A673 (cell line): ENCODE results near the gene AGAP2.

Experiments used
- EZH2 ChIP-seq: fragments of 200-600 bp; sonication (generic); IDR thresholded peaks from 2 replicates; pipeline ENCODE4 v1.6.1; 2017; ENCODE audit warnings: borderline replicate concordance, low read depth, mild to moderate bottlenecking, mixed read lengths, antibody characterized with exemption, low read length; ENCODE audit not compliant: poor library complexity, severe bottlenecking
- TF ChIP-seq, protein P1 (sequence below): fragments of 300-800, 200-600 bp; sonication (generic); conservative IDR thresholded peaks from 2 replicates; pipeline ENCODE4 v1.5.1; 2017; ENCODE audit warnings: low read depth, mild to moderate bottlenecking, antibody characterized with exemption, low read length, moderate library complexity, mixed read lengths

DNA sequence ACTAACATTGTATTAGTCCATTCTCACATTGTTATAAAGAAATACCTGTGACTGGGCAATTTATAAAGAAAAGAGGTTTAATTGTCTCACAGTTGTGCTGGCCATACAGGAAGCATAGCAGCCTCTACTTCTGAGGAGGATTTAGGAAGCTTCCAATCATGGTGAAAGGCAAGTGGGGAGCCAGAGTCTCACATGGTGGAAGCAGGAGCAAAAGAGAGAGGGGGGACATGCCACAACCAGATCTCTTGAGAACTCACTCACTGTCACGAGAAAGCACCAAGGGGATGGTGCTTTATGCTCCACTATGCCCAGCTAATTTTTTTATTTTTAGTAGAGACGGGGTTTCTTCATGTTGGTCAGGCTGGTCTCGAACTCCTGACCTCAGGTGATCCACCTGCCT lies 31.3 kb downstream of the AGAP2 start:
- TF ChIP-seq, protein P1, sequence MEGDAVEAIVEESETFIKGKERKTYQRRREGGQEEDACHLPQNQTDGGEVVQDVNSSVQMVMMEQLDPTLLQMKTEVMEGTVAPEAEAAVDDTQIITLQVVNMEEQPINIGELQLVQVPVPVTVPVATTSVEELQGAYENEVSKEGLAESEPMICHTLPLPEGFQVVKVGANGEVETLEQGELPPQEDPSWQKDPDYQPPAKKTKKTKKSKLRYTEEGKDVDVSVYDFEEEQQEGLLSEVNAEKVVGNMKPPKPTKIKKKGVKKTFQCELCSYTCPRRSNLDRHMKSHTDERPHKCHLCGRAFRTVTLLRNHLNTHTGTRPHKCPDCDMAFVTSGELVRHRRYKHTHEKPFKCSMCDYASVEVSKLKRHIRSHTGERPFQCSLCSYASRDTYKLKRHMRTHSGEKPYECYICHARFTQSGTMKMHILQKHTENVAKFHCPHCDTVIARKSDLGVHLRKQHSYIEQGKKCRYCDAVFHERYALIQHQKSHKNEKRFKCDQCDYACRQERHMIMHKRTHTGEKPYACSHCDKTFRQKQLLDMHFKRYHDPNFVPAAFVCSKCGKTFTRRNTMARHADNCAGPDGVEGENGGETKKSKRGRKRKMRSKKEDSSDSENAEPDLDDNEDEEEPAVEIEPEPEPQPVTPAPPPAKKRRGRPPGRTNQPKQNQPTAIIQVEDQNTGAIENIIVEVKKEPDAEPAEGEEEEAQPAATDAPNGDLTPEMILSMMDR: no peak
- TF ChIP-seq EZH2: no peak
